ENCODE results near the gene NRIP1.

NRIP1 gene

DNA sequence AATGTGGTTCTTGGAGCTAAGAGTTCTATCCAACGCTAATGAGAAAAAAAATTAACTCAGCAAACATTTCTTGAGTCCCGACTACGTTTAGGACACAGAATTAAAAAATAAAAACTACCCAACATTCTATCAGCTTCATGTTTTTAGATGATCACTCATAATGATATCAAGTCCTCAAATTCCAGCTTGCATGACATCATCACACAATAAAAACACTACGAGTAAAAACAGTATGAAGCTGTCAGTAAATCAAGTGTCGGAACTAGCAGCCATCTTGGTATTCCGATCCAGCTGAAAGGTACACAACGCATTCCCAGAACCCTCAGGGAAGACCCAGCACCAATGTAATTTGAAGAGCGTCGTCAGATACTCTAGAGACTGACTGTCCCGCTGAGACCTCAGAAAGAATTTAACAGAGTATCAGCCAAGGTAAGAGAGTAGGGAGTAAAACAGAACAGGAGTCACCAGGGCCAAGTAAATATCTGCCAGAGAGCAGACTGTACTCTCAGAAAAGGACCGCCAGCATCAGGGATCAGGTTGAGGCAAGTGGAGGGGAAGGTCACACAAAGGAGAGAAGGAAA, 57.0 kb downstream of the NRIP1 start:
- no peaks in the 10 kb centered on the region for H3K79me2 ChIP-seq (ENCODE audit: insufficient read depth, low read depth)
- H3K9ac ChIP-seq, result no peak overlapping the region
- TF ChIP-seq, protein P1, sequence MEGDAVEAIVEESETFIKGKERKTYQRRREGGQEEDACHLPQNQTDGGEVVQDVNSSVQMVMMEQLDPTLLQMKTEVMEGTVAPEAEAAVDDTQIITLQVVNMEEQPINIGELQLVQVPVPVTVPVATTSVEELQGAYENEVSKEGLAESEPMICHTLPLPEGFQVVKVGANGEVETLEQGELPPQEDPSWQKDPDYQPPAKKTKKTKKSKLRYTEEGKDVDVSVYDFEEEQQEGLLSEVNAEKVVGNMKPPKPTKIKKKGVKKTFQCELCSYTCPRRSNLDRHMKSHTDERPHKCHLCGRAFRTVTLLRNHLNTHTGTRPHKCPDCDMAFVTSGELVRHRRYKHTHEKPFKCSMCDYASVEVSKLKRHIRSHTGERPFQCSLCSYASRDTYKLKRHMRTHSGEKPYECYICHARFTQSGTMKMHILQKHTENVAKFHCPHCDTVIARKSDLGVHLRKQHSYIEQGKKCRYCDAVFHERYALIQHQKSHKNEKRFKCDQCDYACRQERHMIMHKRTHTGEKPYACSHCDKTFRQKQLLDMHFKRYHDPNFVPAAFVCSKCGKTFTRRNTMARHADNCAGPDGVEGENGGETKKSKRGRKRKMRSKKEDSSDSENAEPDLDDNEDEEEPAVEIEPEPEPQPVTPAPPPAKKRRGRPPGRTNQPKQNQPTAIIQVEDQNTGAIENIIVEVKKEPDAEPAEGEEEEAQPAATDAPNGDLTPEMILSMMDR (conservative IDR thresholded peaks at IDR 0.05; ENCODE audit: low read depth, low read length), result no peak
- H3K36me3 ChIP-seq (ENCODE audit: insufficient read depth), result no peaks in the 10 kb centered on the region
- no peaks in the 10 kb centered on the region for H4K20me1 ChIP-seq (ENCODE audit: insufficient read depth)
- no peak overlapping the region for H3K27ac ChIP-seq
- H3K27me3 ChIP-seq (ENCODE audit: insufficient read depth, low read depth), result no peaks in the 10 kb centered on the region
- no peak overlapping the region for H2AFZ ChIP-seq (ENCODE audit: low read depth)
- no peak overlapping the region for H3K4me2 ChIP-seq
- H3K4me1 ChIP-seq (ENCODE audit: low read depth, poor library complexity, severe bottlenecking), result no peaks in the 10 kb centered on the region
- H3K4me3 ChIP-seq (IDR thresholded peaks at IDR 0.05; ENCODE audit: insufficient read depth, low read depth, low read length), result no peak overlapping the region

DNA sequence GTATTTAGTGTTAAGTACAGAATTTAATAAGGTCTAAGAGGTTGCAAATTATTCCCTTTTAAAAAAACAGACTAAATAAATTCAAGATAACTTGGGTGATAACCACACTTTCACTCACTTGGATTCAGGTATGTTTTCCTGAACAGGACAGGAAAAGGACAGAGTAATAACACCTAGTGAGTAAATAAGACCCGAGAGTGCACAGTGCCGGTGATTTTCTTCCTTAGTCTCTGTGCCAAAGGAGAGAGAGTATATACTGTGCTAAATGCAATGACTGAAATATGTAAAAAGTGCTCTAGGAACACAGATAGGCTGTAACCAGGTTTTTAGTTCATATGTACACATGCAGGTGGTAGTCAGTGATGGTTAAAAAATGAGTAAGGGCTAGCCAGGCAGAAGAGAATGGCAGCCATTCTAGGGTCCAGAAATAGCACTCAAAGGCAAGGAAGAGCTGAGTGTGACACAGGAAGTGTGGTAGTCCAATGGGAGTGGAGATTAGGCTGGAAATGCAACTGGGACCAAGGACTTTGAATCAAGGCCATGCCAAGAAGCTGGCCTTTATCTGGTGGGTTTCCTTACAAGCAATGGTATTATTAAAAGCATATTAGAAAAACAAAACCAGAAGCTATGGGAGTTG, 58.1 kb downstream of the NRIP1 start:
- Histone ChIP-seq H3K9ac (no peak overlapping the region), H3K27me3 (ENCODE audit: insufficient read depth, low read depth) (no peaks in the 10 kb centered on the region), H3K4me2 (no peak overlapping the region), H2AFZ (ENCODE audit: low read depth) (no peak overlapping the region), H3K4me1 (ENCODE audit: low read depth, poor library complexity, severe bottlenecking) (no peaks in the 10 kb centered on the region), H3K27ac (no peak overlapping the region), H4K20me1 (ENCODE audit: insufficient read depth) (no peaks in the 10 kb centered on the region), H3K4me3 (IDR thresholded peaks at IDR 0.05; ENCODE audit: insufficient read depth, low read depth, low read length) (no peak overlapping the region), H3K79me2 (ENCODE audit: insufficient read depth, low read depth) (no peaks in the 10 kb centered on the region), H3K36me3 (ENCODE audit: insufficient read depth) (no peaks in the 10 kb centered on the region)
- TF ChIP-seq, protein P1 (conservative IDR thresholded peaks at IDR 0.05; ENCODE audit: low read depth, low read length), result no peak

DNA sequence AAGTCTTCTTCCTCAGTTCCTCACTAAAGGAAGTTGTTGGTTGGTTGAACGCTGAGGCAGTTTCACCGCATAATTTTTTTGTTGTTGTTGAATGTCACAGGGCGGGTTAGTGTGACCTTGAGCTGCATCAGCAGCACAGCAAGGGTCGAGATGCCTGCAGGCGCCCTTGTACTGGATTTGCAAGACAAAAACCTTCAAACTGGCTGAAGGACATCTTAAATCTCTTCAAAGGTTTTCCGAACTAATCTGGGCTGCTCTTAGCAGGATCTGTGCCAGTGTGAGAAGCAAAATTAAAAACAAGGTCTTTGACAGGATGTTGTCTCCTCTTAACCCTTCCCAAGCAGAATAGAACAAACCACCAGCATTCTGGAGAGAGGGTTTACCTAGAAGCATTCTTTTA, 59.4 kb downstream of the NRIP1 start:
- Histone ChIP-seq H3K27ac (no peak overlapping the region), H3K79me2 (ENCODE audit: insufficient read depth, low read depth) (no peaks in the 10 kb centered on the region), H2AFZ (ENCODE audit: low read depth) (no peak overlapping the region), H3K4me1 (ENCODE audit: low read depth, poor library complexity, severe bottlenecking) (no peaks in the 10 kb centered on the region), H3K36me3 (ENCODE audit: insufficient read depth) (no peaks in the 10 kb centered on the region), H3K4me3 (IDR thresholded peaks at IDR 0.05; ENCODE audit: insufficient read depth, low read depth, low read length) (no peak overlapping the region), H3K27me3 (ENCODE audit: insufficient read depth, low read depth) (no peaks in the 10 kb centered on the region), H3K9ac (no peak overlapping the region), H4K20me1 (ENCODE audit: insufficient read depth) (no peaks in the 10 kb centered on the region), H3K4me2 (no peak overlapping the region)
- TF ChIP-seq, protein P1 (conservative IDR thresholded peaks at IDR 0.05; ENCODE audit: low read depth, low read length), result no peak

- Histone ChIP-seq H3K4me3 (IDR thresholded peaks at IDR 0.05; ENCODE audit: insufficient read depth, low read depth, low read length) (no peak overlapping the region), H4K20me1 (ENCODE audit: insufficient read depth) (no peaks in the 10 kb centered on the region), H3K4me2 (no peak overlapping the region), H3K4me1 (ENCODE audit: low read depth, poor library complexity, severe bottlenecking) (no peaks in the 10 kb centered on the region), H3K27me3 (ENCODE audit: insufficient read depth, low read depth) (no peaks in the 10 kb centered on the region), H2AFZ (ENCODE audit: low read depth) (no peak overlapping the region), H3K79me2 (ENCODE audit: insufficient read depth, low read depth) (no peaks in the 10 kb centered on the region), H3K9ac (no peak overlapping the region), H3K36me3 (ENCODE audit: insufficient read depth) (no peaks in the 10 kb centered on the region), H3K27ac (no peak overlapping the region)
- TF ChIP-seq, protein P1 (conservative IDR thresholded peaks at IDR 0.05; ENCODE audit: low read depth, low read length), result no peak
Measured at GRCh38 chr21:15004721-15005370, 60.0 kb downstream of the NRIP1 start.

Data from KMS-11 (cell line).